ENCODE results near the gene PRKCE. TPM values are rescaled to one million over a fixed set of nuclear protein-coding genes. Genes with fewer than 3 reads are reported as not detected.

PRKCE gene
- total and polyA plus RNA-seq, 2 of the 8 experiments (the other 6 are each of a cell fraction or from before 2014, with no cell fraction given) = 0.54 to 2.1 TPM

GRCh38 chr2:46202453-46202852, 551.0 kb downstream of the PRKCE start:
- Histone ChIP-seq H2AFZ (ENCODE audit: low read length) (no peak overlapping the region), H2AK5ac (ENCODE audit: low read depth, low read length) (no peak overlapping the region), H3K56ac (replicated peaks; ENCODE audit: insufficient read length, low read depth, low read length) (no peak overlapping the region), H2BK120ac (replicated peaks; ENCODE audit: low read depth, low read length) (no peak overlapping the region), H3K14ac (ENCODE audit: insufficient read length) (no peak overlapping the region), H3K4me3 (ENCODE audit: extremely low read depth in 1 of 4, insufficient read depth in 2 of 4, low read depth in 3 of 4, low read length in 4 of 4) (no peak overlapping the region), H4K5ac (ENCODE audit: insufficient read length, low read depth, low read length) (no peak overlapping the region), H2BK20ac (ENCODE audit: low read length) (no peak overlapping the region), H3K4ac (replicated peaks; ENCODE audit: insufficient read length, low read depth, low read length) (no peak overlapping the region), H3K79me1 (ENCODE audit: low read depth, low read length) (no peaks in the 10 kb centered on the region), H2BK5ac (ENCODE audit: low read depth, low read length) (no peak overlapping the region), H4K91ac (replicated peaks; ENCODE audit: insufficient read length, low read length) (no peak overlapping the region), H3K9ac (replicated peaks in 1 of 4; ENCODE audit: extremely low read depth in 1 of 4, low read depth in 3 of 4, low read length in 3 of 4) (no peak overlapping the region), H3K23me2 (ENCODE audit: low read depth, low read length) (no peaks in the 10 kb centered on the region), H3K79me2 (ENCODE audit: control insufficient read depth in 1 of 2, insufficient read depth in 2 of 2, low read length in 2 of 2) (no peaks in the 10 kb centered on the region), H3K27ac (ENCODE audit: low read depth, low read length) (no peak overlapping the region), H2BK15ac (ENCODE audit: low read length) (no peak overlapping the region), H4K8ac (ENCODE audit: extremely low read depth, insufficient read depth, low read length) (no peak overlapping the region), H3K4me1 (replicated peaks in 1 of 4; ENCODE audit: control insufficient read depth in 3 of 4, insufficient read depth in 4 of 4, low read length in 3 of 4) (peaks cover 0 to 4% (median 0%) of the 10 kb centered on the region in 4 experiments; a peak in 3 of 7 replicates), H3K27me3 (replicated peaks in 1 of 4; ENCODE audit: control insufficient read depth in 3 of 4, extremely low read depth in 1 of 4, insufficient read depth in 3 of 4, low read length in 3 of 4) (no peaks in the 10 kb centered on the region), H2BK12ac (ENCODE audit: low read depth, low read length) (no peak overlapping the region), H3K23ac (ENCODE audit: insufficient read length) (no peak overlapping the region), H3K4me2 (ENCODE audit: insufficient read depth in 1 of 2, low read depth in 2 of 2, low read length in 2 of 2) (no peak overlapping the region), H3K36me3 (ENCODE audit: control insufficient read depth in 2 of 4, insufficient read depth in 4 of 4, low read length in 3 of 4) (no peaks in the 10 kb centered on the region), H4K20me1 (replicated peaks in 1 of 2; ENCODE audit: control insufficient read depth in 1 of 2, insufficient read depth in 2 of 2, low read length in 2 of 2) (no peaks in the 10 kb centered on the region), H3K9me3 (ENCODE audit: insufficient read depth in 2 of 2, low read depth in 1 of 2, low read length in 1 of 2) (0 out of 4 replicates have a peak, but pooled peaks cover 0 to 2% of the 10 kb centered on the region in 2 experiments), H3K18ac (ENCODE audit: extremely low read depth, low read length) (no peak overlapping the region)
- CTCF ChIA-PET (ENCODE audit: partially characterized antibody) = interaction anchor here (0.7 to 2.5 kb wide), 5 partner anchors 11 to 209 kb away, joined by 3 to 9 read pairs (median 3); no protein-coding TSS in a partner anchor
- POLR2A ChIA-PET (ENCODE audit: partially characterized antibody) = no interaction called here
- FAIRE-seq = no peak
- 90% methylated on average over 1 of the region's 1 CpG; no CpG with 5 or more reads in 1 of the 2 experiments for WGBS, 2 experiments (ENCODE audit: extremely low coverage in 1 of 2, insufficient coverage in 1 of 2, insufficient read length in 1 of 2, insufficient replicate concordance in 2 of 2, low coverage in 1 of 2, low lambda C conversion rate in 2 of 2, missing lambda C conversion rate in 1 of 2)
- no peak for DNase-seq (ENCODE audit: low read depth in 1 of 2, low spot score in 2 of 2)
- no peak for TF ChIP-seq TBP (IDR thresholded peaks at IDR 0.05; ENCODE audit: low read depth, low read length)
- no peak for TF ChIP-seq MAFK (IDR thresholded peaks at IDR 0.05; ENCODE audit: low read depth, low read length)
- TF ChIP-seq PHF8 (conservative IDR thresholded peaks at IDR 0.05; ENCODE audit: low read depth, low read length) = no peak
